ENCODE measurements around the gene PGK2.

PGK2 gene

GRCh38 chr6:49743429-49743828 is 43.7 kb downstream of the PGK2 start:
- no peak for ATAC-seq
- TF ChIP-seq ZFP30 (CRISPR knock-in tag; IDR thresholded peaks at IDR 0.05) (no peak), OSR1 (CRISPR knock-in tag; IDR thresholded peaks at IDR 0.05) (no peak), ZC3H10 (CRISPR knock-in tag; IDR thresholded peaks at IDR 0.05) (no peak), CSDC2 (CRISPR knock-in tag; IDR thresholded peaks at IDR 0.05) (no peak), GLIS3 (CRISPR knock-in tag; IDR thresholded peaks at IDR 0.05) (no peak), SNAI2 (CRISPR knock-in tag; IDR thresholded peaks at IDR 0.05) (no peak)
- TF ChIP-seq, protein P1, sequence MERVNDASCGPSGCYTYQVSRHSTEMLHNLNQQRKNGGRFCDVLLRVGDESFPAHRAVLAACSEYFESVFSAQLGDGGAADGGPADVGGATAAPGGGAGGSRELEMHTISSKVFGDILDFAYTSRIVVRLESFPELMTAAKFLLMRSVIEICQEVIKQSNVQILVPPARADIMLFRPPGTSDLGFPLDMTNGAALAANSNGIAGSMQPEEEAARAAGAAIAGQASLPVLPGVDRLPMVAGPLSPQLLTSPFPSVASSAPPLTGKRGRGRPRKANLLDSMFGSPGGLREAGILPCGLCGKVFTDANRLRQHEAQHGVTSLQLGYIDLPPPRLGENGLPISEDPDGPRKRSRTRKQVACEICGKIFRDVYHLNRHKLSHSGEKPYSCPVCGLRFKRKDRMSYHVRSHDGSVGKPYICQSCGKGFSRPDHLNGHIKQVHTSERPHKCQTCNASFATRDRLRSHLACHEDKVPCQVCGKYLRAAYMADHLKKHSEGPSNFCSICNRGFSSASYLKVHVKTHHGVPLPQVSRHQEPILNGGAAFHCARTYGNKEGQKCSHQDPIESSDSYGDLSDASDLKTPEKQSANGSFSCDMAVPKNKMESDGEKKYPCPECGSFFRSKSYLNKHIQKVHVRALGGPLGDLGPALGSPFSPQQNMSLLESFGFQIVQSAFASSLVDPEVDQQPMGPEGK (CRISPR knock-in tag; IDR thresholded peaks at IDR 0.05; ENCODE audit: borderline replicate concordance) = no peak
- TF ChIP-seq, protein P2, sequence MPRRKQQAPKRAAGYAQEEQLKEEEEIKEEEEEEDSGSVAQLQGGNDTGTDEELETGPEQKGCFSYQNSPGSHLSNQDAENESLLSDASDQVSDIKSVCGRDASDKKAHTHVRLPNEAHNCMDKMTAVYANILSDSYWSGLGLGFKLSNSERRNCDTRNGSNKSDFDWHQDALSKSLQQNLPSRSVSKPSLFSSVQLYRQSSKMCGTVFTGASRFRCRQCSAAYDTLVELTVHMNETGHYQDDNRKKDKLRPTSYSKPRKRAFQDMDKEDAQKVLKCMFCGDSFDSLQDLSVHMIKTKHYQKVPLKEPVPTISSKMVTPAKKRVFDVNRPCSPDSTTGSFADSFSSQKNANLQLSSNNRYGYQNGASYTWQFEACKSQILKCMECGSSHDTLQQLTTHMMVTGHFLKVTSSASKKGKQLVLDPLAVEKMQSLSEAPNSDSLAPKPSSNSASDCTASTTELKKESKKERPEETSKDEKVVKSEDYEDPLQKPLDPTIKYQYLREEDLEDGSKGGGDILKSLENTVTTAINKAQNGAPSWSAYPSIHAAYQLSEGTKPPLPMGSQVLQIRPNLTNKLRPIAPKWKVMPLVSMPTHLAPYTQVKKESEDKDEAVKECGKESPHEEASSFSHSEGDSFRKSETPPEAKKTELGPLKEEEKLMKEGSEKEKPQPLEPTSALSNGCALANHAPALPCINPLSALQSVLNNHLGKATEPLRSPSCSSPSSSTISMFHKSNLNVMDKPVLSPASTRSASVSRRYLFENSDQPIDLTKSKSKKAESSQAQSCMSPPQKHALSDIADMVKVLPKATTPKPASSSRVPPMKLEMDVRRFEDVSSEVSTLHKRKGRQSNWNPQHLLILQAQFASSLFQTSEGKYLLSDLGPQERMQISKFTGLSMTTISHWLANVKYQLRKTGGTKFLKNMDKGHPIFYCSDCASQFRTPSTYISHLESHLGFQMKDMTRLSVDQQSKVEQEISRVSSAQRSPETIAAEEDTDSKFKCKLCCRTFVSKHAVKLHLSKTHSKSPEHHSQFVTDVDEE (CRISPR knock-in tag; IDR thresholded peaks at IDR 0.05) = no peak

GRCh38 chr6:49739423-49739822 is 47.7 kb downstream of the PGK2 start:
- no peak for ATAC-seq
- no peak for TF ChIP-seq ZNF8 (CRISPR knock-in tag; IDR thresholded peaks at IDR 0.05)
- TF ChIP-seq OSR1 (CRISPR knock-in tag; IDR thresholded peaks at IDR 0.05) = no peak

- no peak for TF ChIP-seq ESRRG (CRISPR knock-in tag; IDR thresholded peaks at IDR 0.05)
- no peak for TF ChIP-seq ZNF8 (CRISPR knock-in tag; IDR thresholded peaks at IDR 0.05)
- no peak for TF ChIP-seq TCF4 (CRISPR knock-in tag; IDR thresholded peaks at IDR 0.05; ENCODE audit: borderline replicate concordance)
- no peak for TF ChIP-seq ZFP30 (CRISPR knock-in tag; IDR thresholded peaks at IDR 0.05)
- TF ChIP-seq BACH2 (CRISPR knock-in tag; IDR thresholded peaks at IDR 0.05; ENCODE audit: borderline replicate concordance) = no peak
- no peak for TF ChIP-seq ZFP3 (CRISPR knock-in tag; IDR thresholded peaks at IDR 0.05)
- no peak for TF ChIP-seq ZC3H10 (CRISPR knock-in tag; IDR thresholded peaks at IDR 0.05)
- TF ChIP-seq, protein P3, sequence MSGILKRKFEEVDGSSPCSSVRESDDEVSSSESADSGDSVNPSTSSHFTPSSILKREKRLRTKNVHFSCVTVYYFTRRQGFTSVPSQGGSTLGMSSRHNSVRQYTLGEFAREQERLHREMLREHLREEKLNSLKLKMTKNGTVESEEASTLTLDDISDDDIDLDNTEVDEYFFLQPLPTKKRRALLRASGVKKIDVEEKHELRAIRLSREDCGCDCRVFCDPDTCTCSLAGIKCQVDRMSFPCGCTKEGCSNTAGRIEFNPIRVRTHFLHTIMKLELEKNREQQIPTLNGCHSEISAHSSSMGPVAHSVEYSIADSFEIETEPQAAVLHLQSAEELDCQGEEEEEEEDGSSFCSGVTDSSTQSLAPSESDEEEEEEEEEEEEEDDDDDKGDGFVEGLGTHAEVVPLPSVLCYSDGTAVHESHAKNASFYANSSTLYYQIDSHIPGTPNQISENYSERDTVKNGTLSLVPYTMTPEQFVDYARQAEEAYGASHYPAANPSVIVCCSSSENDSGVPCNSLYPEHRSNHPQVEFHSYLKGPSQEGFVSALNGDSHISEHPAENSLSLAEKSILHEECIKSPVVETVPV (CRISPR knock-in tag; IDR thresholded peaks at IDR 0.05) = no peak
- TF ChIP-seq ZNF70 (CRISPR knock-in tag; IDR thresholded peaks at IDR 0.05) = no peak
- no peak for TF ChIP-seq OSR1 (CRISPR knock-in tag; IDR thresholded peaks at IDR 0.05)
- TF ChIP-seq ARNTL (CRISPR knock-in tag; IDR thresholded peaks at IDR 0.05; ENCODE audit: borderline replicate concordance, low read depth) = no peak
- TF ChIP-seq, protein P4, sequence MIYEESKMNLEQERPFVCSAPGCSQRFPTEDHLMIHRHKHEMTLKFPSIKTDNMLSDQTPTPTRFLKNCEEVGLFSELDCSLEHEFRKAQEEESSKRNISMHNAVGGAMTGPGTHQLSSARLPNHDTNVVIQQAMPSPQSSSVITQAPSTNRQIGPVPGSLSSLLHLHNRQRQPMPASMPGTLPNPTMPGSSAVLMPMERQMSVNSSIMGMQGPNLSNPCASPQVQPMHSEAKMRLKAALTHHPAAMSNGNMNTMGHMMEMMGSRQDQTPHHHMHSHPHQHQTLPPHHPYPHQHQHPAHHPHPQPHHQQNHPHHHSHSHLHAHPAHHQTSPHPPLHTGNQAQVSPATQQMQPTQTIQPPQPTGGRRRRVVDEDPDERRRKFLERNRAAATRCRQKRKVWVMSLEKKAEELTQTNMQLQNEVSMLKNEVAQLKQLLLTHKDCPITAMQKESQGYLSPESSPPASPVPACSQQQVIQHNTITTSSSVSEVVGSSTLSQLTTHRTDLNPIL (CRISPR knock-in tag; IDR thresholded peaks at IDR 0.05; ENCODE audit: low read depth) = no peak
- no peak for TF ChIP-seq PPARA (CRISPR knock-in tag; IDR thresholded peaks at IDR 0.05; ENCODE audit: borderline replicate concordance)
- no peak for TF ChIP-seq SNAI2 (CRISPR knock-in tag; IDR thresholded peaks at IDR 0.05)
- TF ChIP-seq, protein P2 (CRISPR knock-in tag; IDR thresholded peaks at IDR 0.05) = no peak
- ATAC-seq = no peak
Observed at GRCh38 chr6:49736017-49736508, 51.0 kb downstream of the PGK2 start.
